ENCODE measurements around the gene PACC1. TPM values are rescaled to one million over a fixed set of nuclear protein-coding genes. Genes with fewer than 3 reads are reported as not detected.

The PACC1 gene
- total RNA-seq, 3 donors from 2014 or later (not counting 1 experiment from before 2014, with no cell fraction given) = 5.0 to 14.2 (median 11.4) TPM

DNA sequence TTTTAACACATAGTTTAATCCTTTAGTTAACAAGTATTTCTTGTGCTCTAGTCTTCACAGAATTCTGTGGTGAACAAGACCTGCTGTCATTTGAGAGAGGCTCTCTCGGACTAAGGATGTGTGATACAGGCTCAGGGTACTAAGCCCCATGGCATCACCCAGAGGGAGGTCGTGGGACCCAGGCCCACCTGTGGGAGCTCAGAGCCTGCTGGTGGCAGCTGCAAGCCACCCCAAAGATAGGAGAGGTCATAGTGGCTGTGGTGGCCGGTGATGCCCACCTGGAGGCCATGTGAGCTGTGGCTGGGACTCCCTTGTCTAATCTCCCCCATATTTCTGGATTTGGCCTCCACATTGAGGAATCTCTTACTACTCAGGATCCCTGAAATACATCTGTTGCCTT, 40.1 kb upstream of the PACC1 start:
- Histone ChIP-seq H3K4me3 (ENCODE audit: low read length) (no peak overlapping the region), H3K27me3 (ENCODE audit: control insufficient read depth, insufficient read depth, low read length) (no peaks in the 10 kb centered on the region), H3K27ac (ENCODE audit: low read length) (no peak overlapping the region), H3K36me3 (ENCODE audit: control insufficient read depth, insufficient read depth, low read length) (no peaks in the 10 kb centered on the region), H3K9me3 (ENCODE audit: control insufficient read depth, insufficient read depth, low read length) (no peaks in the 10 kb centered on the region), H3K4me1 (ENCODE audit: control insufficient read depth, insufficient read depth, low read length) (peaks cover 3% of the 10 kb centered on the region)
- H3K4me3 Mint-ChIP-seq = no peak overlapping the region
- peaks cover 0 to 12% of the 10 kb centered on the region in 2 donors for H3K4me1 Mint-ChIP-seq
- H3K9me3 Mint-ChIP-seq = no peaks in the 10 kb centered on the region
- no peaks in the 10 kb centered on the region for H3K36me3 Mint-ChIP-seq
- intact Hi-C loops (cut with micrococcal nuclease) = loop anchor here (5.0 kb wide), 1 partner anchor 328 kb away; no protein-coding TSS in a partner anchor
- 89% methylated on average over 3 of the region's 3 CpGs for WGBS (ENCODE audit: insufficient coverage)
- TF ChIP-seq CTCF (IDR thresholded peaks at IDR 0.05) = no peak
- H3K27me3 Mint-ChIP-seq (ENCODE audit: low read depth in 2 of 2) = no peaks in the 10 kb centered on the region
- ATAC-seq (no peak), DNase-seq (no peak)
- no peak overlapping the region for H3K27ac Mint-ChIP-seq

GRCh38 chr1:212453156-212453857, 38.6 kb upstream of the PACC1 start:
- TF ChIP-seq CTCF (IDR thresholded peaks at IDR 0.05) = no peak
- WGBS (ENCODE audit: insufficient coverage) = 89% methylated on average over 12 of the region's 12 CpGs
- Mint-ChIP-seq H3K9me3 (no peaks in the 10 kb centered on the region), H3K4me3 (no peak overlapping the region), H3K27ac (no peak overlapping the region), H3K27me3 (ENCODE audit: low read depth in 2 of 2) (no peaks in the 10 kb centered on the region), H3K4me1 (peaks cover 0 to 8% of the 10 kb centered on the region in 2 donors), H3K36me3 (no peaks in the 10 kb centered on the region)
- intact Hi-C loops (cut with micrococcal nuclease) = no loop called here
- Histone ChIP-seq H3K27ac (ENCODE audit: low read length) (no peak overlapping the region), H3K4me3 (ENCODE audit: low read length) (no peak overlapping the region), H3K36me3 (ENCODE audit: control insufficient read depth, insufficient read depth, low read length) (no peaks in the 10 kb centered on the region), H3K27me3 (ENCODE audit: control insufficient read depth, insufficient read depth, low read length) (no peaks in the 10 kb centered on the region), H3K4me1 (ENCODE audit: control insufficient read depth, insufficient read depth, low read length) (peaks cover 3% of the 10 kb centered on the region), H3K9me3 (ENCODE audit: control insufficient read depth, insufficient read depth, low read length) (no peaks in the 10 kb centered on the region)
- DNase-seq (no peak), ATAC-seq (no peak)

GRCh38 chr1:212452323-212453155, 37.9 kb upstream of the PACC1 start:
- no peaks in the 10 kb centered on the region for H3K36me3 ChIP-seq (ENCODE audit: control insufficient read depth, insufficient read depth, low read length)
- H3K36me3 Mint-ChIP-seq = no peaks in the 10 kb centered on the region
- H3K27me3 Mint-ChIP-seq (ENCODE audit: low read depth in 2 of 2) = no peaks in the 10 kb centered on the region
- no peaks in the 10 kb centered on the region for H3K9me3 ChIP-seq (ENCODE audit: control insufficient read depth, insufficient read depth, low read length)
- H3K27me3 ChIP-seq (ENCODE audit: control insufficient read depth, insufficient read depth, low read length) = no peaks in the 10 kb centered on the region
- H3K4me1 ChIP-seq (ENCODE audit: control insufficient read depth, insufficient read depth, low read length) = peaks cover 3% of the 10 kb centered on the region
- H3K9me3 Mint-ChIP-seq = no peaks in the 10 kb centered on the region
- DNase-seq (no peak), ATAC-seq (no peak)
- H3K27ac Mint-ChIP-seq = no peak overlapping the region
- H3K4me1 Mint-ChIP-seq = peaks cover 0 to under 1% of the 10 kb centered on the region in 2 donors
- H3K27ac ChIP-seq (ENCODE audit: low read length) = no peak overlapping the region
- WGBS (ENCODE audit: insufficient coverage) = 44% methylated on average over 14 of the region's 15 CpGs
- TF ChIP-seq CTCF (IDR thresholded peaks at IDR 0.05) = no peak
- H3K4me3 Mint-ChIP-seq = no peak overlapping the region
- intact Hi-C loops (cut with micrococcal nuclease) = no loop called here
- H3K4me3 ChIP-seq (ENCODE audit: low read length) = no peak overlapping the region
